Endothelial cell (in vitro differentiated cells): ENCODE results near the gene TAS2R30. TPM values are rescaled to one million over a fixed set of nuclear protein-coding genes. Genes with fewer than 3 reads are reported as not detected.

Experiments used
- DNase-seq: peaks from one replicate; pipeline ENCODE4 v3.0.0; 2021; ENCODE audit warnings: low spot score
- H3K27ac Mint-ChIP-seq: one replicate; pipeline ENCODE4 v1.8.0; 2021; ENCODE audit warnings: mixed read lengths, inconsistent platforms; ENCODE audit not compliant: unreplicated experiment
- H3K27me3 Mint-ChIP-seq: one replicate; pipeline ENCODE4 v1.8.0; 2021; ENCODE audit warnings: mild to moderate bottlenecking, moderate library complexity, mixed read lengths, inconsistent platforms; ENCODE audit not compliant: unreplicated experiment
- H3K36me3 Mint-ChIP-seq: one replicate; pipeline ENCODE4 v1.8.0; 2021; ENCODE audit warnings: mild to moderate bottlenecking, low read depth, mixed read lengths, inconsistent platforms; ENCODE audit not compliant: unreplicated experiment
- H3K4me1 Mint-ChIP-seq: one replicate; pipeline ENCODE4 v1.8.0; 2021; ENCODE audit warnings: mild to moderate bottlenecking, mixed read lengths, inconsistent platforms; ENCODE audit not compliant: unreplicated experiment
- H3K4me3 Mint-ChIP-seq: one replicate; pipeline ENCODE4 v1.8.0; 2021; ENCODE audit warnings: mild to moderate bottlenecking, mixed read lengths, inconsistent platforms; ENCODE audit not compliant: unreplicated experiment
- H3K9me3 Mint-ChIP-seq: one replicate; pipeline ENCODE4 v1.8.0; 2021; ENCODE audit warnings: mixed read lengths, inconsistent platforms; ENCODE audit not compliant: unreplicated experiment
- CTCF ChIP-seq: fragments of 200-600 bp; sonication (generic); IDR thresholded peaks from one replicate; pipeline ENCODE4 v1.5.0; 2021; ENCODE audit warnings: antibody characterized with exemption; ENCODE audit not compliant: unreplicated experiment
- total RNA-seq: library from RNA; stranded (reverse); fragmentation: NEBNext Ultra II Directional; extraction: Animal tissue kit (Norgen Biotek cat#: 25700); gene quantifications from one replicate; pipeline ENCODE4 v1.2.1, GENCODE V29; 2021; ENCODE audit not compliant: unreplicated experiment

The TAS2R30 gene
- total RNA-seq, 1 donor from 2014 or later, result 1.7 TPM

- Mint-ChIP-seq H3K27me3 (peaks cover 4% of the 10 kb centered on the region), H3K4me3 (no peak overlapping the region), H3K27ac (no peak overlapping the region), H3K36me3 (peaks cover 18% of the 10 kb centered on the region), H3K4me1 (no peaks in the 10 kb centered on the region), H3K9me3 (no peaks in the 10 kb centered on the region)
- no peak for TF ChIP-seq CTCF
- no peak for DNase-seq
These were observed 13.0 kb upstream of the TAS2R30 start for GRCh38 chr12:11147420-11147819.

GRCh38 chr12:11144297-11144696 lies 9.9 kb upstream of the TAS2R30 start:
- Mint-ChIP-seq H3K27me3 (peaks cover 3% of the 10 kb centered on the region), H3K4me1 (no peaks in the 10 kb centered on the region), H3K36me3 (peaks cover 10% of the 10 kb centered on the region), H3K9me3 (no peaks in the 10 kb centered on the region), H3K4me3 (no peak overlapping the region), H3K27ac (no peak overlapping the region)
- no peak for TF ChIP-seq CTCF
- no peak for DNase-seq

DNA sequence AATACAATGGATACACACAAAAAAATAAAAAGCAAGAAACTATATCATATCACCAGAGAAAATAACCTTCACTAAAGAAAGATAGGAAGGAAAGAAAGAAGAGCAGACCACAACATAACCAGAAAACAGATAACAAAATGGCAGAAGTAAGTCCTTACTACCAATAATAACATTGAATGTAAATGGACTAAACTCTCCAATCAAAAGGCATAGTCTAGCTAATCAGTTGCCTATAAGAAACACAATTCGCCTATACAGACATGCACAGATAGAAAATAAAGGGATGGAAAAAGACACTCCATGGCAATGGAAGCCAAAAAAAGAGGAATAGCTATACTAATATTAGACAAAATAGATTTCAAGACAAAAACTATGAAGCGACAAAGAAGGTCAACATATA lies 8.9 kb upstream of the TAS2R30 start:
- Mint-ChIP-seq H3K27ac (no peak overlapping the region), H3K36me3 (peaks cover 10% of the 10 kb centered on the region), H3K4me1 (no peaks in the 10 kb centered on the region), H3K27me3 (peaks cover 3% of the 10 kb centered on the region), H3K4me3 (no peak overlapping the region), H3K9me3 (no peaks in the 10 kb centered on the region)
- no peak for DNase-seq
- TF ChIP-seq CTCF, result no peak

DNA sequence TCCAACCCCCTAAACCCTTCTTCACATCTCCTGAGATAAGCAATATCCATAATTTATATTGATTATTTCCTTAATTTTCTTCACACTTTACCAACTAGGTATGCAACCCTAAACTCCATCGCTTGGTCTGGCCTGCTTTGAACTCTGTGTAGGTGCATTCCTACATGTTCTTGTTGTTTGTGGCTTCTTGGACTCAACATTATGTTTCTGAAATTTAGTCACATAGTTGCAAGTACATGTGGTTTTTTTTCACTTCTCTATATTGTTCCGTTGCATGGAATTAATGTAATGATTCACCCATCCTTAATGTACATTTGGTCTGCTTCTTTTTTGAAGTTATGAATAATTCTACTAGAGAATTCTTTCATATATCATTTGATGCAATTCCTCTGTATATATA lies 1.6 kb upstream of the TAS2R30 start:
- DNase-seq, result no peak
- Mint-ChIP-seq H3K4me3 (no peak overlapping the region), H3K36me3 (peaks cover 2% of the 10 kb centered on the region), H3K27me3 (no peaks in the 10 kb centered on the region), H3K4me1 (no peaks in the 10 kb centered on the region), H3K27ac (no peak overlapping the region), H3K9me3 (no peaks in the 10 kb centered on the region)
- no peak for TF ChIP-seq CTCF

DNA sequence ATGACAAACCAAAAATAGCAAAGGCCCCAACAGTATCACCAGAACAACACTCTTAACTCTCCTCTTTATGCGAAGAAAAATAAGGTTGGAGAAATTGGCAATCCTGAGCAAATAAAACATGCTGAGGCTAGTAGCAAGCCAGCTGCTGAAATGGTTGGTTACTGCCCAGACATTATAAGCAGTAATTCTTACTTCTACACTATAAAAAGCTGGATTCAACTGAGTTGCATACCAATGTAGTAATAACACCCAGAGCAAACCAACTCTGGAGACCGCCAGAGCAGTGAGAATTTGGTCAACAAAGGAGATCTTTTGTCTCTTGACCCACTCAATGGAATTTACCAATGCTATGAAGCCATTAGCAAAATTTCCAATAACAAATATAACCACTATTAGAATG lies 628 bp downstream of the TAS2R30 start:
- H3K36me3 Mint-ChIP-seq, result peaks cover 3% of the 10 kb centered on the region
- H3K27ac Mint-ChIP-seq, result no peak overlapping the region
- no peak for TF ChIP-seq CTCF
- no peaks in the 10 kb centered on the region for H3K4me1 Mint-ChIP-seq
- H3K4me3 Mint-ChIP-seq, result no peak overlapping the region
- peaks cover under 1% of the 10 kb centered on the region for H3K27me3 Mint-ChIP-seq
- no peak for DNase-seq
- H3K9me3 Mint-ChIP-seq, result no peaks in the 10 kb centered on the region
